NAMALWA (cell line): ENCODE measurements around the gene SEC14L1.
"Not testable (repeated sequence)": the region's sequence is repeated elsewhere in the genome, so short reads cannot be mapped to it uniquely, and the experiment has no call there.

Source experiments
- DNase-seq: peaks from one replicate; pipeline ENCODE4 v3.0.0-alpha.2; 2015; ENCODE audit warnings: low spot score

Gene SEC14L1

DNA sequence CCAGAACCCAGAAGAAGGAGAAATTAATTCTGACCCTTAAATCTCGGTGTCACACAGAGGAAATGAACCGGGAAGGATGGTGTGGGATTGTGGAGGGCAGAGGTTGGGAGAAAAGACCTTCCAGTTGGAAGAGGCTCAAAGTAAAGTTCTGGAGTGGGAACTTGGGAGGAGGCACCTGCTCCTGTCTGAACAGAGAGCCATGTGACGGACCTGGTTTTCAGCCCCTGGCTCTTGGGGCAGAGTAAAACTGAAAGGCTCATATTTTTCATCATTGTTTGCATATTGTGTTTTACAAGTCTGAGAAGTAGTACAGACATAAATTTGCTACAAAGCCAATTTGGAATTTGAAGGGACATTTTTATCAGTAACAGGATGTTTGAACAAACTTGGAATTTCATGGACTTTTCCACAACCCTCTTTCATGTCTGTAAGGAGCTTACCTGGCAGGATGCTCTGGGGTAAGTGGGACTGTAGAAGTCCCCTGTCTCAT lies 24.4 kb upstream of the SEC14L1 start:
- no peak for DNase-seq

- DNase-seq: no peak
Measured at GRCh38 chr17:77117415-77117814, 23.4 kb upstream of the SEC14L1 start.

DNA sequence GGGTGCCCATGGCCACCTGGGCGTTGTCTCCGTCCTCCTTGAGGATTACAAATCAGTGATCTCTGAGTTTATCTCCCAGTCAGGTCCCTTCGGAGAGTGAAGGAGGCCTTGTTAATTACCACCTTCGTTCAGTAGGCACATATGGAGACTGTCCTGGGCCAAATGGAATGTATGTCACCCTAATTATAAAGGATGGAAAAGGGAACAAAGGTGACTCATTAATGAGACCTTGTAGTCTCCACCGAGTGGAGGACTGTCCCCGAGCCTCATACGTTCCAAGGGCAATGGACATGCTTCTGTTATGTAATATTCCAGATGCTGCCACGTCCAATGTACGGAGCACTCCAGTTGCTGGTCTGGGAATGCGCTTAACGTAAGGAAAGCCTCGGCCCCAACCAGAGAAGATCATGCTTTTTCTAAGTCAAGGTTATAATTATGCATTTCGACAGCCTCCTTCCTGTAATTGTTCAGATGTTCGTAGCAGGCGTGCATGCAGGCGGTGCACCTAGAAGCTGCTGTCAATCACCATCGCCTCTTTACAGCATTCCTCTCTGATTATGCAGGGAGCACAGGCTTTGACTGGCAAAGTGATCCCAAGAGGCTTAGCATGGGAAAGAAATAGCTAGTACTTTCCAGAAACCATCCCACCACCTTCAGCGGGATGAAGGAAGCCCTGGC lies 22.4 kb upstream of the SEC14L1 start:
- no peak for DNase-seq

DNA sequence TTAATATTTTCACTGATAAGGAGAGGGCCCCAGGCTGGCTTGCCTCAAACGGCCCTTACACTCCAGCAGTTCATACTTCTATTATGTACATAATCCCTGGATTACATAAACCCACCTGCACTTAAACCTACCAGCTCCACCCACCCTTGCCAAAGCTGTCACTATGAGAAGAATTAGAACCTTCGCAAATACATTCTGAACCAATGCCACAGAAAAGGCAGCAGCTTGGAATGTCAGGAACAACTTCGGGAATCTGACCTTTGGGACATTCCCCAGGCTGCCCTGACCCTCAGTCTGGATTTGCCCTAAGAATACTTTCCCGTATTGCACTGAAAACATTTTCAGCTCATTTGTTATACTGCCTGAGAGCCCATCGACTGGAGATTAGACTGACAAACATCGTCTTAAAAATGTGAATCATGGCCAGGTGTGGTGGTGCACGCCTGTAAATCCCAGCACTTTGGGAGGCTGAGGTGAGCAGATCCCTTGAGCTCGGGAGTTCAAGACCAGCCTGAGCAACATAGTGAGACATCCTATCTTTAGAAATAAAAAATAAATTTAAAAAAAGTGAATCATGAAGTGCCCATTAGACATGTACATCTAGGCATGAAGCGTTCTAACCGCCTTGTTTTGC lies 21.0 kb upstream of the SEC14L1 start:
- no peak for DNase-seq

- no peak for DNase-seq
Measured at GRCh38 chr17:77120868-77121267, 19.9 kb upstream of the SEC14L1 start.

DNA sequence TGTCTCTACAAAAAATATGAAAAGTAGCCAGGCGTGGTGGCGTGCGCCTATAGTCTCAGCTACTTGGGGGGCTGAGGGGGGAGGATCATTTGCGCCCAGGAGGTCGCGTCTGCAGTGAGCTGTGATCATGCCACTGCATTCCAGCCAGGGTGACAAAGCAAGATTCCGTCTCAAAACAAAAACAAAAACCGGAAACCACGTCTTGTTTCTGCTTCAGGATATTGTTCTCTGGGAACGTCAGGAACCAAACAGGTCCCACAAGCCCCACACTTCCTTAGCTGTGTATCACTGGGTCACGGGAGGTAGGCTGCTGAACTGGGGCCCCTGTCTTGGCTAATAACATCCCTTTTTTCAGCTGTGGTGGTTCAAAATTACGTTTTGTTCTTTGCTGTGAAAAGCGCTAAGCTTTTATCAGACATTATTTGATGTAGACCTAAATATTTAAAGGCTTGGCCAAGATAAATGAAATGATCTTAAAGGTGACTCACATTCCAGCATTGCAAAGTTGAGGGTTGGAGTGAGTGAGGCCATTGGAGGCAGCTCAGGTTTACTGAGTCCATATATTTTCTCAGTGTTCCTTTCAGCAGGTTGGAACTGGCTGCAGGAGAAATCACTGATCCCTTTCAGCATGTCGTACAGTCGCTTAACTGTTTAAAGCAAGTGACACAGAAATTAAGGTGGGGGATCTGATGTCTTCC lies 16.4 kb upstream of the SEC14L1 start:
- DNase-seq: no peak

DNA sequence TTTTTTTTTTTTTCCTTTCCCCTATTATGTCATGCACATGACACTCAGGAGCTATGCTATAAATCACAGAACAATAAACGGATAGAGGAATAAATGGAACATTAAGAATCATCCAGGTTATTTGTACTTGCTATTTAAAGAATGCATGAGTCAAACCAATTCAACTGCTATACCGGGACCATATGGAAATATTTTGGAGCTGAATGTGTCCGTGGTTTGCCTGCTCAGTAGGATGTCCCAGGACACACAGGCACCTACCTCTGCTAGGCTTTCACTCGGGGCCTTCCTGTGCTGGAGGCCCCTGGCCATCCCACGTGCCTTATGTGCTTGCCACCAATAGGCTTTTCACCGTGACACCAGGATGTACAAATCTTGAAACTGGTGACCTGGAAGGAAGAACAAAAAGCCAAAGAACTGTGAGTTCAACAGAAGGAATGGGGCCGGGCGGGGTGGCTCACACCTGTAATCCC lies 15.3 kb upstream of the SEC14L1 start:
- no peak for DNase-seq

DNA sequence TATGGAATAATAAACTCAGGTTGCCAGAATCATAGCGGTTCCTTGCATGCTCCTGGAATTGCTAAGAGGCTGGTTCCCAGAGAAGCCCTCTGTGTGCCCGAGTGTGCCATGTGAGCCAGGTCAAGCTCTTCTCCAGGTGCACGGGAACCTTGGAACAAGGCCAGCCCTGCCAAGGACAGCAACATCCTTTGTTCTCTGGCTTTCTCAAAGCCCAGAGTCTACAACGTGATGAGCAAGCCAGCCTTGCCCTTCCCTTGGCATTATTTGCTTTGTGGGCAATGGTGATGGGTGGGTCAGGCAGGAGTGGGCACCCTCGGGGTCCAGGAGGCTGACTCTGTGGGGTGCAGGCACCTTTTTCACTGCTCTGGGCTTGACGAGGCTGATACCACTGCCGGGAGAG lies 14.2 kb upstream of the SEC14L1 start:
- DNase-seq: no peak

DNA sequence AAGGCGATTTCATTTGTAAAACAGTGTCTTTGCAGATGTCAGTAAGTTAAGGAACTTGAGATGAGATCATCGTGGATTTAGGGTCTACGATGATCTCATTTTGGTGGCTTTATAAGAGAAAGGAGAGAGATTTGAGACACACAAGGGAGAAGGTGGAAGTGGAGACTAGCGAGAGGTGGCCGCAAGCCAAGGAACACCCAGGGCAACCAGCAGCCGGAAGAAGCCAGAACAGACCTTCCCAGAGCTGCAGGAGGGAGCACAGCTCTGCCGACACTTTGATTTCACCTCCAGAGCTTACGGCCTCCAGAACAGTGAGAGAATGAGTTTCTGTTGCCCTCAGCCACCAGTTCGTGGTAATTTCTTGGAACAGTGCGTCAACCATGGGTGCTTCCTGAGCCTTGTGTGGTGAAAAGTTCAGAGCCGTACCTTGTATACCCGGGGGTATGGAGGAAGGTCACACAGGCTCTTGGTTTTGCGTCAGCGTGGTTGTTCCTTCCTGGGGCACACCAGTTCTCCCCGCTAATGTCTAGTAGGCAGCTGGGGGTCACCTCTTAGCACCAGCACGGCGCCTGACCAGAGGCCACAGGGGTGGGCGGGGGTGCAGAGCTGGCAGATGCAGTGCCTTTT lies 12.9 kb upstream of the SEC14L1 start:
- no peak for DNase-seq

GRCh38 chr17:77128896-77129567 lies 11.7 kb upstream of the SEC14L1 start:
- no peak for DNase-seq

GRCh38 chr17:77129568-77130301 lies 11.0 kb upstream of the SEC14L1 start:
- DNase-seq: no peak

DNA sequence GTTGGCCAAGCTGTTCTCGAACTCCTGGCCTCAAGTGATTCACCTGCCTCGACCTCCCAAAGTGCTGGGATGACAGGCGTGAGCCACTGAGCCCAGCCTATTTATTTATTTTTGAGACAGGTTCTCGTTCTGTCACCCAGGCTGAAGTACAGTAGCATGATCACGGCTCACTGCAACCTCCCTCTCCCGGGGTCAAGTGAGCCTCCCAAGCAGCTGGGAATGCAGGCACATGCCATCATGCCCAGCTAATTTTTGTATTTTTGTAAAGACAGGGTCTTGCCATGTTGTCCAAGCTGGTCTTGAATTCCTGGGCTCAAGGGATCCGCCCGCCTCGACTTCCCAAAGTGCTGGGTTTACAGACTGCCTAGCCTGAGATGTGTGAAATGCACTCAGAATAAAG lies 10.2 kb upstream of the SEC14L1 start:
- no peak for DNase-seq

DNA sequence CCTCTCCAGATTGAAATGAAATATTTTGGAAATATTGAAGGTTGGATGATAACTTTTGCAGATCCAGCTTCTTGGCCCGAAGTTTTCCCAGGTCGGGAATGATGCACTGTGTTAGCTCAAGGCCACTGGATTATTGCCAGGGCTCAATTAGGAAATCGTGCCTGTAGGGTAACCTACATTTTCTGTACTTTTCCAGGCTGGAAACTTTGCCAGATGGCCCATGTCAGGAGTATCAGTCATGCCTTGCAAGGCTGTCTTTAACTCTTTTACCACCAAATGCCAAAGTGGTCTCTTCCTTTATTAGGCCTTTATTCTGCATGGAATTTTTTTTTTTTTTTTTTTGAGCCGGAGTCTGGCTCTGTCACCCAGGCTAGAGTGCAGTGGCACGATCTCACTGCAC lies 8.9 kb upstream of the SEC14L1 start:
- DNase-seq: no peak

GRCh38 chr17:77132411-77133086 lies 8.2 kb upstream of the SEC14L1 start:
- DNase-seq: no peak

DNA sequence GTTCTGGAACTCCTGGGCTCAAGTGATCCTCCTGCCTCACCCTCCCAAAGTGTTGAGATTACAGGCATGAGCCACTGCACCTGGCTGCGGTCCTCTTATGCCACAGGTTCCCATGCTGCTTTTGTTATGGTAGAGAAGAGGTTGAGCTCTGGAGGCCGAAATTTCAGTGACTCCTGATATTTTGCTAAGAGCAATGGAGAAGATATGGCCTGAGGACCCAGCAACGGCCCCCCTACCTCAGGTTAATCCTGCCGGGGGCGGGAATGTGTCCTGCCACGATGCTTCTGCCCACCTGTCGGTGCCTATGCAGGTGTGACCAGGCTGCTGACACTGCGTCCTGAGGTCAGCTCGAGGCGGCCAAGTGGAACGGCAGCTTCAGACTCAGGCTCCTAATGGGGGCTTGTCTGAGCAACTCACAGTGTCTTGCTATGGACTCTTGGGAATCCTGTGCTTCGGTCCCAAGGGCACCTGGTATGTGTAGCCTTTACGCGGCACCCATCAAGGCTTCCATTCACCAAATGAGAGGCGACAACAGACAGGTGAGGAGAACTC lies 7.6 kb upstream of the SEC14L1 start:
- no peak for DNase-seq

- DNase-seq: no peak
Measured at GRCh38 chr17:77136420-77136767, 4.4 kb upstream of the SEC14L1 start.

GRCh38 chr17:77137111-77137510 lies 3.7 kb upstream of the SEC14L1 start:
- no peak for DNase-seq

- DNase-seq: not testable (repeated sequence)
Measured at GRCh38 chr17:77137886-77138285, 2.9 kb upstream of the SEC14L1 start.

- peak; percentile 99 for DNase-seq
Measured at GRCh38 chr17:77140166-77140877, 447 bp upstream of the SEC14L1 start.
